Measurements from ENCODE around the gene HELB. TPM values are rescaled to one million over a fixed set of nuclear protein-coding genes. Genes with fewer than 3 reads are reported as not detected.
A peak's percentile ranks its signal among the peaks of the same experiment; 100 is the strongest.

HELB gene
- total and polyA plus RNA-seq, 2 of the 4 experiments (the other 2 are of a cell fraction) = 0.72 to 2.9 TPM

DNA sequence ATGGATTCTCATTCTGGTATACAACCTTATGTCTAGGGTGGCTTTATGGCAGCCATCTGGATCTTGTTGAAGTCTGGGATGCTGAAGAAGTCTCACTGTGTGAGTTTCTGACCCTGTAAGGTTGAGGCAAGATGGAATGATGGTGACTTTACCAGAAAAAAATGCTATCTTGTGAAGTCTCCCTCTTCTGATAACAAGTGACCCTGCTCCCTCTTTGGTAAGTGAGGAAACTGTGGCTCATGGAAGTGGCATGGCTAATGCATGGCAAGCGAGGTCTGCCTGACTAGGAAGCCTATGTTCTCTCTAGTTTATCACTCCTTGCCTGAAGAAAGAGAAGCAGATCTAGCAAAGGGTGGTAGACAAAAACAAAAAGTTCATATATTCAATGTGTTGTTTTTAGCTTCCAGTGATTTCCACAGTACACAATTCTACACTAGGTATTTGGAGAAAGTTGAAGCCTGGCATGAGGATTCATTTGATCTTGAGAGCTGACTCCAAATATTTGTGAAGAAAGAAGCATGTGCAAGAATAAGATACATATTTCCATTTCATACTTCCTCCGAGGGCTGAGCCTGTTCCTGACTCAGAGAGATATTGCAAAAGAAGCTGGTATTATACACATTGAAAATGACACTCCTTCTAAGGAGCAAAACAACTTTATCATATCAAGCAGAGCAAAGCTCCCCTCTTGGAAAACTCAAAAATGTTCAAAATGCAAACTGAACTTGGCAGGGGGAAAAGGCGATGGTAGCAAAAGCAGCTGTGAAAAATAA lies 63.6 kb downstream of the HELB start:
- H3K4me3 ChIP-seq (ENCODE audit: insufficient read depth, low read depth, low read length) = no peak overlapping the region
- peak; percentile 56; the same call in 1 of the 2 replicates for TF ChIP-seq CEBPB (IDR thresholded peaks at IDR 0.05; ENCODE audit: low read depth, low read length)
- TF ChIP-seq FOS (IDR thresholded peaks at IDR 0.05; ENCODE audit: low read depth, low read length) = no peak
- TF ChIP-seq POLR2A (IDR thresholded peaks at IDR 0.05; ENCODE audit: low read depth, low read length) = no peak
- peaks cover 2% of the 10 kb centered on the region; the same call in 1 of the 2 replicates for H3K4me1 ChIP-seq (ENCODE audit: control insufficient read depth, insufficient read depth, low read length)
- H3K4me2 ChIP-seq (ENCODE audit: low read depth, low read length) = peak overlapping the region; percentile 2; the same call in 1 of the 2 replicates
- intact Hi-C loops (cut with micrococcal nuclease) = no loop called here
- ATAC-seq (ENCODE audit: low read depth) (peak; percentile 89), DNase-seq (peak; percentile 25)
- H3K23ac ChIP-seq (ENCODE audit: low read depth, low read length) = no peak overlapping the region
- WGBS, 2 experiments (ENCODE audit: extremely low coverage in 2 of 2, insufficient read length in 1 of 2) = no CpG with 5 or more reads among the region's 3 CpGs
- no peak overlapping the region for H2BK15ac ChIP-seq (ENCODE audit: low read depth, low read length)
- H3K18ac ChIP-seq (ENCODE audit: low read depth, low read length) = no peak overlapping the region
- H2AK5ac ChIP-seq (ENCODE audit: low read depth, low read length) = no peak overlapping the region
- no peak overlapping the region for H3K14ac ChIP-seq (replicated peaks; ENCODE audit: low read depth, low read length)
- H3K27ac ChIP-seq (ENCODE audit: insufficient read depth, low read length) = no peak overlapping the region
- no peaks in the 10 kb centered on the region for H3K79me1 ChIP-seq (ENCODE audit: low read depth in 1 of 2, low read length in 2 of 2)
- H2BK20ac ChIP-seq (ENCODE audit: low read depth, low read length) = no peak overlapping the region
- no peak overlapping the region for H2BK120ac ChIP-seq (ENCODE audit: low read depth, low read length)
- no peak overlapping the region for H4K8ac ChIP-seq (ENCODE audit: low read depth in 2 of 2, low read length in 2 of 2)
- H3K9me3 ChIP-seq (ENCODE audit: control insufficient read depth, insufficient read depth, low read length) = no peaks in the 10 kb centered on the region
- H3K4ac ChIP-seq (ENCODE audit: low read depth, low read length) = no peak overlapping the region
- no peak overlapping the region for H4K5ac ChIP-seq (ENCODE audit: low read depth, low read length)
- CTCF ChIA-PET = interaction anchor here (1.2 kb wide), 1 partner anchor 18 kb away, joined by 3 read pairs; no protein-coding TSS in a partner anchor
- H2AK9ac ChIP-seq (replicated peaks; ENCODE audit: low read depth, low read length, poor library complexity) = no peak overlapping the region
- H4K91ac ChIP-seq (ENCODE audit: insufficient read depth, low read depth, low read length) = no peak overlapping the region
- in situ Hi-C loops (cut with MboI; ENCODE audit: low sequenced_read_pairs) = no loop called here
- no peak overlapping the region for H2AFZ ChIP-seq (replicated peaks; ENCODE audit: low read length, poor library complexity)
- no peak overlapping the region for H3K56ac ChIP-seq (ENCODE audit: extremely low read depth, insufficient read depth, low read length)
- H3K9me1 ChIP-seq (ENCODE audit: insufficient read depth, low read length) = no peaks in the 10 kb centered on the region
- H2BK5ac ChIP-seq (ENCODE audit: low read depth, low read length, poor library complexity, severe bottlenecking) = peak overlapping the region; percentile 24
- POLR2A ChIA-PET (ENCODE audit: unreplicated experiment) = no interaction called here
- H4K20me1 ChIP-seq (ENCODE audit: insufficient read depth, low read length) = no peaks in the 10 kb centered on the region
- no peak overlapping the region for H3K9ac ChIP-seq (ENCODE audit: low read depth, low read length)
- dilution Hi-C loops (cut with HindIII; ENCODE audit: low sequenced_read_pairs, unreplicated experiment) = no loop called here
- no peaks in the 10 kb centered on the region for H3K36me3 ChIP-seq (ENCODE audit: control insufficient read depth, insufficient read depth, low read length)
- peaks cover 5% of the 10 kb centered on the region for H3K27me3 ChIP-seq (ENCODE audit: control insufficient read depth, insufficient read depth, low read length)
- BruUV-seq (replicated peaks) = no TSS peak
